ENCODE results near the gene SH3TC2.

SH3TC2 gene

GRCh38 chr5:149056616-149057165 lies 6.2 kb downstream of the SH3TC2 start:
- no peak for DNase-seq

- no peak for DNase-seq
Measured at GRCh38 chr5:149054416-149054815, 8.4 kb downstream of the SH3TC2 start.

DNA sequence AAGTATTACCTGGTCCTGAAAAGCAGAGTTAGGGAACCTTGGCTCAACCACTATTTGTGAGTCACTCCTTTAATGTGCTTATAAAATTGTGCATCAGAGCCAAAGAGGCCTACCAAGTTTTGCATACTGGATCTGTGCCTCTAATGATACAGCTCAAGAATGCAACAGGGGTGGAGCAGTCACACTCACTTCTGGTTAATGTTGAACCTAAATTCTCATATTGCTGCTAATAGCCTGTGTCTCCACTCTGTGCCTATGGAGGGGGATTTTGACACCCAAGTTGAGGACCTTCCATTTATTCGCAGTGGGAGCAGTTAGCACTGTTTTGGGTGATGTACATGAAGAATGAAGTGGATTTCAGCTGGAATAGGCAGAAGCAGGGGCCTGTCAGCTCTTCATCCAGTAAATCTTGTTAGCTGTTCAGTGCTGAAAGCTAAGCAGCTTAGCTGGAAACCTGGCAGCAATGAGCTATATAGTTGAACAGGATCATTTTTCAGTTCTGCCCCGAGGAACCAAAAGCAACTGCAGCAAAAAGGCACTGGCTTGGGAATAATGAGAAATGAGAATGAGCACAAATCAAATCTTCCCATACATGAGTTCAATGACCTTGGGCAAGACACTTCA lies 9.7 kb downstream of the SH3TC2 start:
- no peak for DNase-seq

GRCh38 chr5:149049371-149049781 lies 13.5 kb downstream of the SH3TC2 start:
- DNase-seq, result no peak

- DNase-seq, result no peak
Measured at GRCh38 chr5:149048811-149049210, 14.1 kb downstream of the SH3TC2 start.

DNA sequence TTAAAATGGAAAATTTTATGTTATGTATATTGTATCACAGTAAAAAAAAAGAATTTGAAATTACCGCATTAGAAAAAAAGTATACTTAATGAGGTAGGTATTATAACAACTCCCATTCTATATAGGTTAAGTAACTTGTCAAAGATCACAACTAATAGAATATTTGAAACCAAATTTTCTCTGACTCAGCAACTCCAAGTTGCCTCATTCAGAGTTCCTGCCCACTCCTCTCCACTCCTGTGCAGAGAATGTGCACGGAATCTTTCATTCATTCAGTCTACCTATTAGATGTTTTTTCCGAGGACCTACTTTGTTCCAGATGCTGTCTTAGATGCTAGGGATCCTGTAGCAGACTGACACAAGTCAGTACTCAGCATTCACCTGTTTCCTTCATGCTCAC lies 15.4 kb downstream of the SH3TC2 start:
- DNase-seq, result no peak

DNA sequence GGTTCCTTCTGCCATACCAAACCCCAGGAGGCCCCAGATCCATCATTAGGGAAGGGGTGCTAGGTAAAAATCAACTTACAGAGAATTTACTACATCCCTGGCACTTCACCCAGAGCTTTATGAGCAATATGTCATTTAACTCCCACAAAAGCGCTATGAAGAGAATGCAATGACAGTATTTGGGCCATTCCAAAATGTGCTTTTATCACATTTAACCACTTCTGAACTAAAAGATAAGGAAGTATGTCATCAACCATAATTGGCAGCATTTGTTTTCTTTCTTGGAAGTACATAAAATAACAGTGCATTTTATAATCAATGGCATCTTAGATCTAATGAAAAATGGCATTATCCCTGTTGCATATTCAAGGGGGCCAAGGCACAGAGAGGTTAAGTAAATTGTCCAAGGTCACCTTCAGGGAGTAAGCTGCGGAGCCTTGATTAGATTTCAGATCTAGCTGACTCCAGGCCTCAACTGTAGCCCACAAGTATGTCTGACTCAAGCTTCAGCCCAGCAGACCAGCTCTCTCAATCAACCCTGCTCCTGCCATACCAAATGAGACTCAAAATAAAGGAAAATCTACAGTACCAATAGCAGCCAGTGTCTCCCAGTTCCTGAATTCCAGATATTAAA lies 16.5 kb downstream of the SH3TC2 start:
- no peak for DNase-seq

- no peak for DNase-seq
Measured at GRCh38 chr5:149045089-149045460, 17.8 kb downstream of the SH3TC2 start.

- DNase-seq, result no peak
Measured at GRCh38 chr5:149044453-149045088, 18.3 kb downstream of the SH3TC2 start.

GRCh38 chr5:149043641-149044040 lies 19.2 kb downstream of the SH3TC2 start:
- no peak for DNase-seq

- no peak for DNase-seq
Measured at GRCh38 chr5:149042865-149043264, 20.0 kb downstream of the SH3TC2 start.

DNA sequence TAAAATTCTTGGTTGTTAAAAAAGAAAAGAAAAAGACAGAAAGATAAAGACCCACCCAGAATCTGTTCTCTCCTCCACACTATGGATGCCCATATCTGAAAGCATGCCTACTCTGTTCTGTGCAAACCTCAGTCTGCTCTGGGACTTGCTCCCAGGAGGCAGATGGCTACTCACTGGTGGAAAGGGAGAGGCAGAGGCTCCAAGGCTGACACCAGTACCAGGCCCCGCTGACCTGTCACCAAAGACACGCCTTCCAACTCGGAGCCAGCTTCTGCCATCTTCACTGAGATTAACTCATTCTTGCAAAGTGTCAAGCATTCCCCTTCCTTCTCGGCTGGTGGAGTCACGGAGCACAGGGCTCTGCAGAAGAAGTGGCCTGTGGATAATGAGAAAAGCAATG lies 21.6 kb downstream of the SH3TC2 start:
- DNase-seq, result no peak

- no peak for DNase-seq
Measured at GRCh38 chr5:149040421-149040820, 22.4 kb downstream of the SH3TC2 start.

GRCh38 chr5:149039506-149039905 lies 23.4 kb downstream of the SH3TC2 start:
- no peak for DNase-seq

- no peak for DNase-seq
Measured at GRCh38 chr5:149038336-149039080, 24.4 kb downstream of the SH3TC2 start.

GRCh38 chr5:149037817-149038216 lies 25.0 kb downstream of the SH3TC2 start:
- DNase-seq, result no peak

- no peak for DNase-seq
Measured at GRCh38 chr5:149036970-149037369, 25.9 kb downstream of the SH3TC2 start.

DNA sequence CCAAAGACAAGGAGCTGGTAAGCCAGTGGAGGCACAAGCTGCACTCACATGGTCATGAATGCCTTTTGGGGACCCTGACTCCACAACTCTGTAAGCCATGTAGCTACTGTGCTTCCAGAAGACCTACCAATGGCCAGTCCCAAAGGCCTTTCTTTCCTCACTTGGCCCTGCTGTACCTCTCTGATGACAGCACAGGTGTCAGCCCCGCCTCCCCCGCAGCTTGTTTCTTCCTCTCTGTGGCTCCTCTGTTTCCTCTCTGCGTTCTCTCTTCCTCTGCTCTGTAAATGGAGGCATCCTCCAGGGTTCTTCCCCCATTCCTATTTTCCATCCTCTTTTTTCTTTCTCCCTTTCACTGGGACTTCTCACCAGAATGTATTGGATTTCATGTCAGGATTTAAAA lies 26.7 kb downstream of the SH3TC2 start:
- DNase-seq, result no peak

- peak; percentile 34 for DNase-seq
Measured at GRCh38 chr5:149035372-149035790, 27.5 kb downstream of the SH3TC2 start.

DNA sequence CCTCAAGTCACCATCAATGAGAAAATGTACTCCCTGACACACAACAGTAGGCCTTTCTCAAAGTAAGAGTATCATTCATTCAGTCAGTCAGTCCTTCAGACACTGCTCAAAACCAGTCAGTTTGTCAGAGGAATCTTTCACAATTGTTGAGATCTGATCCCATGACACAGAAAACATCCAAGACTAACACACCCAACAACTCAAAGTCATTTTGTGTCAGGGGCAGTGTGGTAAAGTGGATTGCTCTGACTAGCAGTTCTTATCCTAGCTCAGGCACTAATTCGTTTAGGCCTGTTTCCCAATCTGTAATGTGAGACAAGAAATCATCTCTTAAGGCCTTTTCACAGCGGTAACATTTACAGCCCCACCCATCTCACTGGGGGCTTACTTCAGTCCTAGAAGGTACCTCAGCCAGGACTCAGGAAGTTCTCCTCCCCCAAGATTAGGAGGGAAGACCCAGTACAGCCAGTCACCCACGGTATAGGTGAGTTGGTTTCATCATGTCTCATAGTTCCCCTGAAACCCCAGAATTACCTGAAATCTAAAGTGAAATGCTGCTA lies 31.9 kb downstream of the SH3TC2 start:
- DNase-seq, result no peak

DNA sequence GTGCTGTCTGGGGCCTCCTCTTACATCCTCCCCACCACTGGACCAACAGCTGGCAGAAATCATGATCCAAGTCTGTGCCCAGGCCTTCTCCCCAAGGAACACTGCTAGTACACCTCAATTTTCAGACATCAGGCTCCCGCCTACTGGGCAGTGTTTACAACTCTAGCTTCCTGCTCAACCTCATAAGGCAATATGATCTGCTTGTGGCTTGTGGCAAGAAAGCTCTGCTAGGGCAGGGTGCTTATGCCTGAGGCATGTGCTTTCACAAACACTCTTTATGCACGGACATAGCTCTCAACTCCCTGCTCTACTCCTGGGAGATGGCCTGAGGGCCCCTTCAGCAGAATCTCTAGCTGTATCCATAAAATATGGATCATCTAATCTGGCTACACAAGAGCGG lies 32.5 kb downstream of the SH3TC2 start:
- no peak for DNase-seq

- no peak for DNase-seq
Measured at GRCh38 chr5:149028984-149029383, 33.9 kb downstream of the SH3TC2 start.

- DNase-seq, result no peak
Measured at GRCh38 chr5:149028161-149028560, 34.7 kb downstream of the SH3TC2 start.

Data from 8988T (cell line).